Middle frontal gyrus (tissue), 1 donor: ENCODE measurements around the gene CIT.
"Not testable (repeated sequence)": the region's sequence is repeated elsewhere in the genome, so short reads cannot be mapped to it uniquely, and the experiment has no call there.

ENCODE experiments used
- DNase-seq: peaks from one replicate; pipeline ENCODE4 v3.0.0-alpha.2; 2015; ENCODE audit warnings: low spot score; ENCODE audit errors: extremely low spot score

The CIT gene, protein sequence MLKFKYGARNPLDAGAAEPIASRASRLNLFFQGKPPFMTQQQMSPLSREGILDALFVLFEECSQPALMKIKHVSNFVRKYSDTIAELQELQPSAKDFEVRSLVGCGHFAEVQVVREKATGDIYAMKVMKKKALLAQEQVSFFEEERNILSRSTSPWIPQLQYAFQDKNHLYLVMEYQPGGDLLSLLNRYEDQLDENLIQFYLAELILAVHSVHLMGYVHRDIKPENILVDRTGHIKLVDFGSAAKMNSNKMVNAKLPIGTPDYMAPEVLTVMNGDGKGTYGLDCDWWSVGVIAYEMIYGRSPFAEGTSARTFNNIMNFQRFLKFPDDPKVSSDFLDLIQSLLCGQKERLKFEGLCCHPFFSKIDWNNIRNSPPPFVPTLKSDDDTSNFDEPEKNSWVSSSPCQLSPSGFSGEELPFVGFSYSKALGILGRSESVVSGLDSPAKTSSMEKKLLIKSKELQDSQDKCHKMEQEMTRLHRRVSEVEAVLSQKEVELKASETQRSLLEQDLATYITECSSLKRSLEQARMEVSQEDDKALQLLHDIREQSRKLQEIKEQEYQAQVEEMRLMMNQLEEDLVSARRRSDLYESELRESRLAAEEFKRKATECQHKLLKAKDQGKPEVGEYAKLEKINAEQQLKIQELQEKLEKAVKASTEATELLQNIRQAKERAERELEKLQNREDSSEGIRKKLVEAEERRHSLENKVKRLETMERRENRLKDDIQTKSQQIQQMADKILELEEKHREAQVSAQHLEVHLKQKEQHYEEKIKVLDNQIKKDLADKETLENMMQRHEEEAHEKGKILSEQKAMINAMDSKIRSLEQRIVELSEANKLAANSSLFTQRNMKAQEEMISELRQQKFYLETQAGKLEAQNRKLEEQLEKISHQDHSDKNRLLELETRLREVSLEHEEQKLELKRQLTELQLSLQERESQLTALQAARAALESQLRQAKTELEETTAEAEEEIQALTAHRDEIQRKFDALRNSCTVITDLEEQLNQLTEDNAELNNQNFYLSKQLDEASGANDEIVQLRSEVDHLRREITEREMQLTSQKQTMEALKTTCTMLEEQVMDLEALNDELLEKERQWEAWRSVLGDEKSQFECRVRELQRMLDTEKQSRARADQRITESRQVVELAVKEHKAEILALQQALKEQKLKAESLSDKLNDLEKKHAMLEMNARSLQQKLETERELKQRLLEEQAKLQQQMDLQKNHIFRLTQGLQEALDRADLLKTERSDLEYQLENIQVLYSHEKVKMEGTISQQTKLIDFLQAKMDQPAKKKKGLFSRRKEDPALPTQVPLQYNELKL (N-terminal part only)

DNA sequence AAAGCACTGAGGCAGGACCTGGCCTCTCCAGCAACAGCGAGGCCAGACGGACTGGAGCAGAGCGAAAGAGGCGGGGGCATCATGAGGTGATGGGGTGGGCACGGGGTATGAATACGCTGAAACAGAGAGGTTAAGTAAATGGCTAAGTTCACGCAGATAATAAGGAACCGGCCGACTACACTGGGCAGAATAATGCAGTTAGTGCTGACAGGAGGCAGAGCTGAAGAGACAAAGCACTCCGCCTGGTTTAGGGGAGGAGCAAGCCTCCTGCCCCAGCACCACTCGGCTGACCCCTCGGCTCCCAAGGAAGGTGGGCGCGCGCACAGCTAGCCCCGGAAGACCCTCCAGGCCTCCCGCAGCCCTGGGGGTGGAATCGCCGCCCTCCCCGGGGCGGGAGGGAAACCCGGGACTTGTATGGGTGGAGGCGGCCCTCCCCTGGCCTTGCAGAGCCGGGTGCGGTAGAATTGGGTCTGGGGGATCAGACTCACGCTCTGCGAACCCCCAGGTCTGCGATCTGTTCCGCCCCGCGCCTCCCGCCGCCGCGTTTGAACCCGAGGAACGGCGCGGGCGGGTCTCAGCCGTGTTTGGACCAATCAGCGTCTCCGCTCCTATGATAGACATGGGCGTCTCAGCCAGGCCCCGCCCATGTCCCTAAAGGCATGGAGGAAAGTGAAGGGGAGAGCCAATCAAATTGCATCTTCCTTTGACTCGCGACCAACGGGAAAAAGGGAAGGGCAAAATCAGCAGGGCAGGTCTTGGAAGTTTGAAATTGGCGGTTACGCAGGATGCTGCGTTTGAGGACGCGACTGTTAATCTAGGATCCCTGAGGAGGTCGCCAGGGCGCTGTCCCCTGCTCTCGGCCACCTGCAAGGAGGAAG is at the start of gene CIT:
Gene CIT, minus strand, starts transcription at position 560 of the 878 bp plus-strand sequence. CDS start 1,152 bp downstream, outside the sequence.
- peak; percentile 87 for DNase-seq

DNA sequence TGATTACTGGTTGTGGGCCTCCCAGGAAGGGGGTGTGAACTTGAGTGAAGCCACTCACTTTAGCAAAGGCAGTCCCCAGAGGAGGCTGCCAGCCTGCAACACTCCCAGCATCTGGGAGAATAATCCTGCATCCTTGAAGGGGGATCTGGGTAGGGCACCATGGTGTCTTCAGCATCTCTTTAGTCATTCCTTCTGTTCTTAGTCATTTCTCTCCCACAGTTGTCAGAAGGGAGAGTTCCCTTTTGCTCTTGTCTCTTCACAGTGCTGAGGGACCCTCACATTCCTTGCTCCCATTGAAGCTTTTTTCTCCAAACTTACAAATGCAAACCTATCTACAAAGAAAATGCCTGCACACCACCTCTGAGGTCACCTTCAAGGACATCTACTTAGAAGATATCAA is 48.1 kb upstream of the CIT start:
- DNase-seq, result no peak

DNA sequence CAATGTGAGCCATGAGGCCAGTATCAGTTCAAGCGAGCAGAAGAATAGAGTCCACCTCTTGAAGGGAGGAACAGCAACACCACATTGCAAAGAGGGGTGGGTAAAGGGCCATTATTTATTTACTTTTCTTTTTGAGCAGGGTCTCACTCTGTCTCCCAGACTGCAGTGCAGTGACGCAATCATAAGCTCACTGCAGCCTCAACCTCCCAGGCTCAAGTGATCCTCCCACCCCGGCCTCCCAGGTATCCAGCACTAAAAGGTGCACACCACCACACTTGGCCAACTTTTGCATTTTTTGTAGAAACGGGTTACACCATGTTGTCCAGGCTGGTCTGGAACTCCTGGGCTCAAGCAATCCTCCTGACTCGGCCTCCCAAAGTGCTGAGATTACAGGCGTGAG is 42.9 kb upstream of the CIT start:
- DNase-seq, result no peak

DNA sequence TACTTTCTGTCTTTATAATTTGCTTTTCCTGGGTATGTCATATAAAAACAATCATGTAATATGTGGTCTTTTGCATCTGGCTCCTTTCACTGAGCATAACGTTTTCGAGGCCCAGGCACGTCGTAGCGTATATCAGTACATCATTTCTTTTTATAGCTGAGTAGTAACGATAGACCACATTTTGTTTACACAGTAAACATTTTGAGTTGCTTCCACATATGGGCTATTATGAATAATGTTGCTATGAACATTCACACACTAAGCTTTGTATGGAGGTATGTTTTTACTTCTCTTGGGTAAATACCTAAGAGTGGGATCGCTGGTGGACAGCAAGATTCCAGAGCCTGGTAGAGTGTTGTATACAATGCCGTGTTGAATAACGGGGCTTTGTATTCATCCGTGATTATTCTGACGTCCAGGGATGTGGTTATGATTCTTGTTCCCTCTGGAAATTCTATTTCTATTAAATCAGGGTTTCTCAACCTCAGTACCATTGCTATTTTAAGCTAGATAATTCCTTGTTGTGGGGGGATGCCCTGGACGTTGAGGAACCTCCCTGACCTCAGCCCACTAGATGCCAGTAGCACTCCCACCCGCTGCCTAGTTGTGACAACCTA is 38.9 kb upstream of the CIT start:
- DNase-seq, result no peak

DNA sequence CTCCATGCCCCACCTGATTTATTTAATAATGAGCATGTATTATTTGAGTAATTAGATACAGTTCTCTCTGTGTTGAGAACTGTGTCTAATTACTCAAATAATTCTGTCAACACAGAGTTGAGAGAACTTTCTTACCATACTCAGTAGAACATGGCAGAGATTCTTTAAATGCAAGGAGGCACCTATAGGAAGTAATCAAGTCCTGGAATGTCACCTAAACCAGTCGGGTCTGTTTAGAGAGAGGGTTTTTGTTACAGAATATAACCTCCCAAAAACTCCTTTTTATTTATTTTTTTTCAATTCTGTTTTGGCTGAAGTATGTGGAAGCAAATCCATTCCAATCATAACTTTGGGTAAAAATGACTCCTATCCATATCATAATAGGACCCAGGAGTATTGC is 37.5 kb upstream of the CIT start:
- no peak for DNase-seq

DNA sequence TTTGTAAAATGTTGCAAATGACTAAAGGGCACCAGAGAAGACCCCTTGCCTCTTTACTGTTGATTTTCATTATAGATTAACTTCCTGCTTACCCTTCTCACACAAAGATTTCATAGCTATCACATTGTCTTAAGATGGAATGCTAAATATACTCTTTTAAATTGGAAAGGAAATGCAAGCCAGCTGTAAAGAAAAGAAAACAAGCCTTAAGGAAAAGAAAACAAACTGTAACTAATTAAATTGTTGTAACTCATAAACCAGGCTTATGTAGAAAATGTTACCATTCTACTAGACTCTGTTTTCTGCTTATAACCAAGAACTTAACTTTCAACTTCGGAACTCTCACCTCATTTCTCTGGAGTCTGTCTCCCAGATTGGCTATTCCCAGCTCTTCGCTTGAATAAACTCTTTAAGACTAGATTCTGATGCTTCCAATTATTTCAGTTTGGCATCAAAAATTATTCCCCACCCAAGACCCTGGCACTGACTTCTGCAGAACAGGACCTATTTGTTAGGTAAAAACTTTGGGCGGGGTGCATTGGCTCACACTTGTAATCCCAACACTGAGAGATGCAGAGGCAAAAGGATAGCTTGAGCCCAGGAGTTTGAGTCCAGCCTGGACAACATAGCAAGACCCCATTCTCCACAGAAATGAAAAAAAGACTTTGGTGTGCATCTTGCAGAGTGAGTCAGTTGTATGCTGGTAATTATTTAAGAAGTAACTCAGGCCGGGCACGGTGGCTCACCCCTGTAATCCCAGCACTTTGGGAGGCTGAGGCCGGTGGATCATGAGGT is 36.6 kb upstream of the CIT start:
- no peak for DNase-seq

DNA sequence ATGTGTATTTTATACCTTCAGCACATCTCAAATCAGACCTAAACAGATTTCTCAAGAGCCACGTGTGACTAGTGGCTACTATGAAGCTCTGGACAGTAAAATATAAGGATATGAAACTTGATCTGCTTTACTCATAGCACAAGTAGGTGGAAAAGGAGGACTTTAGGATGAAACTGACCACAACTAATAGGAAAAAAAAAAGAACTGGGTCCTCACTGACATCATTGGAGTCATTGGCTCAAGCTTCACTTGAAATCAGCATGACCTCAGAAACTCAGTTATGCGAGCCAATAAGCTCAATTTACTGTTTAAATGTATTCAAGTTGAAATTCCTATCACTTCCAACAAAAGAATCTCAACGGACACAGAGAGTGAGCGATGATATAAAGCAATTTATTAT is 34.1 kb upstream of the CIT start:
- DNase-seq, result no peak

DNA sequence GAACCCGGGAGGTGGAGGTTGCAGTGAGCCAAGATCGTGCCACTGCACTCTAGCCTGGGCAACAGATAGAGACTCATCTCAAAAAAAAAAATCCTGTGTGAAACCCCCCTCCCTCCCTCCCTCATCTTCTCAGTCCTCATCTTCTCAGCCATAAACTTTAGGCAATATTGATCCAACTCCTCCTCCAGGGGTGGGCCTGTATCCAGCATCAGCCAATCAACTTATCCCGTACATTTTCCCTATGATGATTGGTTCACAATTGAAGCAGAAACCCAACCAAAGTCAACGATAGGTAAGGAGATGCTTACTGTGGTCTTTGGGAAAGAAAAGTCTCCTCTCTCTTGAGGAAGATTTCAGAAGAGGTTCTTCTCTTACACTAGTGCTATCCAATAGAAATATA is 33.5 kb upstream of the CIT start:
- no peak for DNase-seq

DNA sequence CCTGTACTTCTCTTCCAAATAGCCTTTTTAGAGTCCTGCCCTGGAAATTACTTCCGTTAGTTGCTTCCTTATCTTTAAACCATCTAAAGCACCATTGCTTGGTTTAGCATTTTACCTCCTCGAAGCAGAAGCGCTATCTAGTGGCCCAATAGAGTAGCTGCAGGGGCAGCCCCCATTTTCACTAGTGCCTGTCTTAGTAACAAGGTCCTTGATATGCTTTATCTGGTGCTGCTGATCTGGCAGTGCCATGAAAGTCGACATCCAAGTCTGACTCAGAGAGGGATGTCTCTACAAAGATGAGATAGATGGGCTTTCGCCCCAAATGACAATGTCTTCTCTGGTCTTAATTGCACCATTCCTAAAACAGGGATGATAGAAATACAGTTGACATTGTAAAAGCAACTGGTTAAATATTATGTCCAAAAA is 25.0 kb upstream of the CIT start:
- DNase-seq, result peak; percentile 36

DNA sequence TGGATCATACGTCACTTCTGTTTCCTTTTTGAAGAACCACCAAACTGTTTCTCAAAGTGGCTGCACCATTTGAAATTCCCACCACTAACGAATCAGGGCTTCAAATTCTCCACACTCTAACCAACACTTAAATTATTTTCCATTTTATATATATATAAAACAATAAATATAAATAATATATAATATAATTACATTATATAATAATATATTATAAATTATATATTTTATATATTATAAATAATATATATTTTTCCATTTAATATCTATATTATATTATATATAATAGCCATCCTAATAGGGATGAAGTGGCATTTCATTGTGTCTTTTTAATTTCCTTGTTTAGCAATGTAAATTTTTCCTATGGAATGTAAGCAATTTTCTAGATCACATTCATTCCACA is 24.6 kb upstream of the CIT start:
- DNase-seq, result no peak

DNA sequence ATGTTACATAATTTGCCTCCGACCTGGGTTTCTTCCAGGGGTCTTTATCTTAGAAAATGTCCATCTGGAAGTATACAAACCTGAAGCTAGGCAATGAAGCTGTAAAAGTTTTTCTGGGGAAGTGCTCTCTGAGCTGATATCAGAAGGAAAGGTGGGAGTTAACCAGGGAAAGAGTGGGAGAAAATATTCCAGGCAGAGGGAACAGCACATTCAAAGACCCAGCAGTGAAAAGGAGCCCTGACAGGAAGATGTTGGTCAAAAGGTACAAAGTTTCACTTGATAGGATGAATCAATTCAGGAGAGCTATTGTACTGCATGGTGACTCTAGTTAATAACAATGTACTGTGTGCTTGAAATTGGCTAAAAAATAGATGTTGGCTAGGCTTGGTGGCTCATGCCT is 17.8 kb upstream of the CIT start:
- DNase-seq, result no peak

DNA sequence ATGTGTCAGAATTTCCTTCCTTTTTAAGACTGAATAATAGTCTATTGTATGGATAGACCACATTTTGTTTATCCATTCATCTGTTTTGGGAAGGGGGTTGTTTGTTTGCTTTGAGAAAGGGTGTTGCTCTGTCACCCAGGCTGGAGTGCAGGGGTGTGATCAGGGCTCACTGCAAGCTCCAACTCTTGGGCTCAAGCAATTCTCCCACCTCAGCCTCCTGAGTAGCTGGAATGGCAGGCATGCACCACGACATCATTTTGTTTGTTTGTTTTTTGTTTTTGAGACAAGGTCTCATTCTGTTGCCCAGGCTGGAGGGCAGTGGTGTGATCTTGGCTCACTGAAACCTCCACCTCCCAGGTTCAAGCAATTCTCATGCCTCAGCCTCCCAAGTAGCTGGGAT is 15.5 kb upstream of the CIT start:
- DNase-seq, result not testable (repeated sequence)

DNA sequence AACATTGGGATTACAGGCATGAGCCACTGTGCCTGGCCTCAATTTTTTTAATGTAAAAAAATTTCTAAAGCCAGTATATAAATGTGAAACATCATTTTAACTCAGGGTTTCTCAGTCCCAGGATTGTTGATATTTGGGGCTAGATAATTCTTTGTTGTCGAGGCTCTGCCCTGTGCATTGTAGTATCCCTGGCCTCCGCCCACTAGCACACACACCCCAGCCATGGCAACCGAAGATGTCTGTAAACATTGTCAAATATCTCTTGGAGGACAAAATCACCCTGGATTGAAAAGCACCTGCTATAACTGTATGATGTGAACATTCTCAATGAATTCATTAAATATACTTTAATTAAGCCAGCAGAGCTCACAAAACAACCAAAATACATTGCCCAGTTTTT is 8.4 kb upstream of the CIT start:
- no peak for DNase-seq

DNA sequence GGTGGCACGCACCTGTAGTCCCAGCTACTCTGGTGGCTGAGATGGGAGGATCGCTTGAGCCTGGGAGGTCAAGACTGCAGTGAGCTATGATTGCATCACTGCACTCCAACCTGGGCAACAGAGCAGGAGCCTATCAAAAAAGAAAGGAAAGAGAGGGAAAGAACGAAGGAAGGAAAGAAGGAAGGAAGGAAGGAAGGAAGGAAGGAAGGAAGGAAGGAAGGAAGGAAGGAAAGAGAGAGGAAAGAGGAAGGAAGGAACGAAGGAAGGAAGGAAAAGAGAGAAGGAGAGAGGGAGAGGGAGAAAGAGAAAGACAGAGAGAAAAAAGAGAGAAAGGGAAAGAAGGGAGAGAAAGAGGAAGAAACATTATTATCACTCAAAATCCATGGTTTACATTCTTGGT is 6.7 kb upstream of the CIT start:
- DNase-seq, result not testable (repeated sequence)

DNA sequence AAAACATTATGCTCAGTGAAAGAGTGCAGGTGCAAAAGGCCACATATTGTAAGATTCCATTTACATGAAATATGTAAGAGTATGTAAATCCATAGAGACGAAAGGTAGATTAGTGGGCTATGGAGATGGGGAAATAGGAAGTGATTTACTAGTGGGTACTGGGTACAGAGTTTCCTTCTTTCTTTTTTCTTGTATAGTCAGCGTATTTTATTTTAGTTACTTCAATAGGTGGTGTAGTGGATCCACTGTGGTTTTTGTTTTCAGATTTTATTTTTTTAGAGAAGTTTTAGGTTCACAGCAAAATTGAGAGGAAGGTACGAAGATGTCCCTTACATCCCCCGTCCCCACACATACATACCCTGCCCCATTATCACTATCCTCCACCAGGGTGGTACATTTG is 6.1 kb upstream of the CIT start:
- no peak for DNase-seq

DNA sequence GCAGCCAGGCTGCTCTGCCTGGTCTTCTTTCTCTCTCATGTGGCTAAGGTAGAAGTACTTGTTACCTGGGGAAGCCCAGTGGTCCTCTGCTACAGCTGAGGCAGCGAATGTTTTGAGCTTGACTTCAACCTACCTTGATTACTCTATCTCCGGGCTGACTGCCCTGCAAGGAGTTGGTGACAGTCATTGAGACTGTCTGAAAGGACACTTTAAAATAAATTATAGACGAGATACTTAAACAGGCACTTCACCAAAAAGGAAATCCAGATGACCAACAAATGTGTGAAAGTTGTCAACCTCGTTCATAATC is 474 bp upstream of the CIT start:
- DNase-seq, result no peak

DNA sequence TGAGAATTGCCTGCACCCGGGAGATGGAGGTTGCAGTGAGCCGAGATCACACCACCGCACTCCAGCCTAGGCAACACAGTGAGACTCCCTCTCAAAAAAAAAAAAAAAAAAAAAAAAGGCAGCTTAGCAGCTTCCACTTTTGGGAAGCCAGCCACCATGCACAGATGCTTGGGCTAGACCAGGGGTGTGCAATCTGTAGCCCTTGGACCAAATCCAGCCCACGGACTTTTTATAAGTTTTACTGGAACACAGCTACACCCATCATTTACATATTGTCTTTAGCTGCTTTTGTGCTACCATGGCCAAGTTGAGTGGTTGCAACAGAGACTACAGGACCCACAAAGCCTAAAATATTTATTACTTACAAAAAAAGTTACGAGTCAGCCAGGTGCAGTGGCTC is 6.7 kb downstream of the CIT start:
- DNase-seq, result no peak

DNA sequence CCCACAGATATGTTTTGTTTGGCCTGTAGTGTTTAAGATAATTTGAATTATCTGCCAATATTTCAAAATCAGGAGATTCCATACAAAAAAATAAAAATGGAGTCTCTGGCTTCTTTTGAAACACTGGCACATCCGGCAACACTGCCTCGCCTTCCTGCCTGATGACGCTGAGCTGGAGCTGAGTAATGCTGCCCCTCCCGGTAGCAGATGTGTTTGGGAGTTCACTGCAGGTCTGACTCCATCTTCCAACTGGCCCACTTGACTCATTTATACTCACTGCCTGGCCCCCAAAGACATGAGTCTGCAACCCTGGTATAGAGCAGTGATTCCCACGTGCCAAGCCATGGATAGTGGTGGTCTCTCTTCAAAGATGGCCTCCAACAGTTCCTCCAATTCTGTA is 7.4 kb downstream of the CIT start:
- DNase-seq, result no peak

DNA sequence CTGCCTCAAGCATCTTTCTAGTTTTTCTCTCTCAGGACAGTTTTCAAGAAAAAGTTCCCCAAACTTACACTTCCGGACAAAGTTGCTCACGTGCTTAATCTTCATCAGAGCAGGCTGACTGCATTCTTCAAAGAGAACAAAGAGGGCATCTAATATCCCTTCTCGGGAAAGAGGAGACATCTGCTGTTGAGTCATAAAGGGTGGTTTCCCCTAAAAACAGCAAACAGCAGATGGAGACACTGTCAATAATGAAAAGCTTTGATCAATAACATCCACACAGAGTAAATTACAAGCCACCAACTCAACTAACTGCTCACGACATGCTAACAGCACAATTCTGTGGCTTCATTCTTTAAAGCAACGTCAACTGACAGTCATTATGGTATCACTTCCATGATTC is 8.1 kb downstream of the CIT start:
- no peak for DNase-seq

DNA sequence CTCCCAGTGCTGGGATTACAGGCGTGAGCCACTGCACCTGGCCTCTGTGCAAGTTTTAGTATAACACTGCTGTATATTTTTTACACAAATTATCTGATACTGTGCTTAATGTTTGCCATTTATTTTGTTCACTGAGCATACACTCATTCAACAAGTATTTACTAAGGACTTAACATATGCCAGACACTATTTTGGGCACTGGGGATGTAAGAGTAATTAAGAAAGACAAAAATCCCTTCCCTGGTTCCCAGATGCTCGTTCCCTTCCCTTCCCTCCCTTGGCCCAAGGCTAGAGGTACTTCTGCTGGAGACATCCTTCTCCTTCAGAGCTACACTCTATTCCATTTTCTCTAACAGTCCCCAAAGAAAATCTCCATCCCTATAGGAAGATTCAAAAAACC is 12.5 kb downstream of the CIT start:
- no peak for DNase-seq
